ENCODE data around the gene PSD2.

The PSD2 gene

GRCh38 chr5:139837711-139838380, 42.2 kb downstream of the PSD2 start:
- no peak for DNase-seq (ENCODE audit: low read depth)

GRCh38 chr5:139838381-139839197, 43.0 kb downstream of the PSD2 start:
- no peak for DNase-seq (ENCODE audit: low read depth)

GRCh38 chr5:139839232-139839815, 43.7 kb downstream of the PSD2 start:
- no peak for DNase-seq (ENCODE audit: low read depth)

- no peak for DNase-seq (ENCODE audit: low read depth)
Measured at GRCh38 chr5:139839918-139840317, 44.3 kb downstream of the PSD2 start.

GRCh38 chr5:139841549-139841948, 45.9 kb downstream of the PSD2 start:
- no peak for DNase-seq (ENCODE audit: low read depth)

- DNase-seq (ENCODE audit: low read depth), result no peak
Measured at GRCh38 chr5:139842321-139842720, 46.7 kb downstream of the PSD2 start.

- no peak for DNase-seq (ENCODE audit: low read depth)
Measured at GRCh38 chr5:139843991-139844390, 48.4 kb downstream of the PSD2 start.

GRCh38 chr5:139844472-139845145, 49.0 kb downstream of the PSD2 start:
- peak; percentile 45 for DNase-seq (ENCODE audit: low read depth)

- DNase-seq (ENCODE audit: low read depth), result no peak
Measured at GRCh38 chr5:139845846-139846681, 50.5 kb downstream of the PSD2 start.

GRCh38 chr5:139847091-139847490, 51.5 kb downstream of the PSD2 start:
- DNase-seq (ENCODE audit: low read depth), result no peak

GRCh38 chr5:139847790-139848507, 52.3 kb downstream of the PSD2 start:
- DNase-seq (ENCODE audit: low read depth), result peak; percentile 70

- DNase-seq (ENCODE audit: low read depth), result no peak
Measured at GRCh38 chr5:139848508-139849100, 53.0 kb downstream of the PSD2 start.

GRCh38 chr5:139849501-139849900, 53.9 kb downstream of the PSD2 start:
- DNase-seq (ENCODE audit: low read depth), result no peak

GRCh38 chr5:139849942-139850341, 54.3 kb downstream of the PSD2 start:
- DNase-seq (ENCODE audit: low read depth), result no peak

GRCh38 chr5:139850423-139851016, 54.9 kb downstream of the PSD2 start:
- no peak for DNase-seq (ENCODE audit: low read depth)

- DNase-seq (ENCODE audit: low read depth), result no peak
Measured at GRCh38 chr5:139851558-139851957, 56.0 kb downstream of the PSD2 start.

GRCh38 chr5:139852696-139853095, 57.1 kb downstream of the PSD2 start:
- no peak for DNase-seq (ENCODE audit: low read depth)

GRCh38 chr5:139854029-139854605, 58.5 kb downstream of the PSD2 start:
- DNase-seq (ENCODE audit: low read depth), result no peak

- DNase-seq (ENCODE audit: low read depth), result no peak
Measured at GRCh38 chr5:139854953-139855352, 59.3 kb downstream of the PSD2 start.

GRCh38 chr5:139855451-139855850, 59.8 kb downstream of the PSD2 start:
- DNase-seq (ENCODE audit: low read depth), result no peak
